ENCODE data around the gene DUSP5.

DUSP5 gene

DNA sequence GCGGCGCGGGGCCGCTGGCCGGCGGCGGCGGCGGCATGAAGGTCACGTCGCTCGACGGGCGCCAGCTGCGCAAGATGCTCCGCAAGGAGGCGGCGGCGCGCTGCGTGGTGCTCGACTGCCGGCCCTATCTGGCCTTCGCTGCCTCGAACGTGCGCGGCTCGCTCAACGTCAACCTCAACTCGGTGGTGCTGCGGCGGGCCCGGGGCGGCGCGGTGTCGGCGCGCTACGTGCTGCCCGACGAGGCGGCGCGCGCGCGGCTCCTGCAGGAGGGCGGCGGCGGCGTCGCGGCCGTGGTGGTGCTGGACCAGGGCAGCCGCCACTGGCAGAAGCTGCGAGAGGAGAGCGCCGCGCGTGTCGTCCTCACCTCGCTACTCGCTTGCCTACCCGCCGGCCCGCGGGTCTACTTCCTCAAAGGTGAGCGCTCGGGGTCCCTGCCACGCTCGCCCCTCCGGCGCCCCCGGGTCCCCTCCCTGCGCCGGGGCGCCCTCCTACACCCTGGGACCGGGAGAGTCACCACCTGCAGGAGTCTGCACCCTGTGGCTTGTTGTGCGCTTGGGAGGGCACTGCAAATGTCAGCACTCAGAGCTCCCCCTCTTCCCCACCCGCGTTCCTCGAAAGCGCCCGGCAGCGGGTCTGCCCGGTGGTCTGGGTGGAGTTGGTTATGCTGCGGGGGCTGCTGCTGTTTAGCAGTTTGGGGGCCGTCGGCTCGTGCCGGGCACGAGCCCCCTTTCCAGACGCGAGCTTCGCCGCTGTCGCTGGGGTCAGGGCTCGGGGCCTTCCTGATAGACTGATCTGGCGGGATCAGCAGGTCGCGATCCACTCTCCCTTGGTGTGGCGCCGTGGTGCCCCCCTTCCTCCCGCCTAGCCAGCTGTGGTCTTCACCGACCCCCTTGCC lies 627 bp downstream of the DUSP5 start (continued):
- TF ChIP-seq, protein P1, sequence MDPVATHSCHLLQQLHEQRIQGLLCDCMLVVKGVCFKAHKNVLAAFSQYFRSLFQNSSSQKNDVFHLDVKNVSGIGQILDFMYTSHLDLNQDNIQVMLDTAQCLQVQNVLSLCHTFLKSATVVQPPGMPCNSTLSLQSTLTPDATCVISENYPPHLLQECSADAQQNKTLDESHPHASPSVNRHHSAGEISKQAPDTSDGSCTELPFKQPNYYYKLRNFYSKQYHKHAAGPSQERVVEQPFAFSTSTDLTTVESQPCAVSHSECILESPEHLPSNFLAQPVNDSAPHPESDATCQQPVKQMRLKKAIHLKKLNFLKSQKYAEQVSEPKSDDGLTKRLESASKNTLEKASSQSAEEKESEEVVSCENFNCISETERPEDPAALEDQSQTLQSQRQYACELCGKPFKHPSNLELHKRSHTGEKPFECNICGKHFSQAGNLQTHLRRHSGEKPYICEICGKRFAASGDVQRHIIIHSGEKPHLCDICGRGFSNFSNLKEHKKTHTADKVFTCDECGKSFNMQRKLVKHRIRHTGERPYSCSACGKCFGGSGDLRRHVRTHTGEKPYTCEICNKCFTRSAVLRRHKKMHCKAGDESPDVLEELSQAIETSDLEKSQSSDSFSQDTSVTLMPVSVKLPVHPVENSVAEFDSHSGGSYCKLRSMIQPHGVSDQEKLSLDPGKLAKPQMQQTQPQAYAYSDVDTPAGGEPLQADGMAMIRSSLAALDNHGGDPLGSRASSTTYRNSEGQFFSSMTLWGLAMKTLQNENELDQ (tag by site-specific recombination; IDR thresholded peaks at IDR 0.05; ENCODE audit: low read depth) = no peak
- no peak for TF ChIP-seq BCL11A (tag by site-specific recombination; IDR thresholded peaks at IDR 0.05; ENCODE audit: low read depth)
- no peak for TF ChIP-seq ZSCAN23 (tag by site-specific recombination; IDR thresholded peaks at IDR 0.05)
- TF ChIP-seq ZFP41 (tag by site-specific recombination; IDR thresholded peaks at IDR 0.05; ENCODE audit: borderline replicate concordance) = no peak
- TF ChIP-seq SALL2 (tag by site-specific recombination; IDR thresholded peaks at IDR 0.05; ENCODE audit: borderline replicate concordance) = no peak
- no peak for TF ChIP-seq ZNF571 (tag by site-specific recombination; IDR thresholded peaks at IDR 0.05)
- no peak for TF ChIP-seq ZNF768 (tag by site-specific recombination; IDR thresholded peaks at IDR 0.05)
- no peak for TF ChIP-seq ZNF426 (tag by site-specific recombination; IDR thresholded peaks at IDR 0.05)

DNA sequence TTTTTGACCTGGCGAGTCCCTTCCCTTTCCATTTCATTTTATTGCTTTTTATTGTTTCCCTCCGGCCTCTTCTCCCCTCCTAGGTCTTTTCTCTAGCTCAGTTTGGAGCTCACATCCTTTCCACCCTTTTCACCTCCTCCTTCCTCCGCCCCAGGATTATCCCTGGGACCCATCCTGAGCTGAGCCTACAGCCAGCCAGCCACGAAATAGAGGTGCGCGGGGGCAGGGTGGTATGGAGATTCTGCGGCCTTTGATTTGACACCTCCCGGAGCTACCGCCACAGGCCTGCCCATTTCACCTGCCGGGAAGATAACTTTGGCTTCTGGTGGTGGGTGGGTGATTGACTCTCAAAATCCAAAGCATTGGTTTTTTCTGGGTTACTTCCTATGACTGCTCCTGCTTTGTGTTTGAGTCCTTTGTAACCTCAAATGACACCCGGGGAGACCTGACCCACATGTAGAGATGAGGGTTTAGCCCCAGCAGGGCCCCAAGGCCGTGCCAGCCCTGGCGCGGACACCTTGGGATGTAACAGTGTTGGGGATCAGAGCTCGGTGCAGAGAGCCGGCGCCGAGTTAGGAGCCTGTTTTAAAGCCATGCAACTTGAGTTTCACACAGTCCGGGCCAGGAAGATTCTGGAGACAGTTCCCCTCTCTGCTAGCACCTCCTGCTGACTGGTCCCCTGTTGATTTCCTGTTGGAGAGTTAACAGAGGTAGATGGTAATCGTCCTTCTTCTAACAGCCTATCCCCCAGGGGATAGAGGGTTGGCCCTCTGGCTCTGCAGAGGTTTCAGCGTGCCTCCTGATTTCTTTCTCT lies 1.5 kb downstream of the DUSP5 start:
- no peaks in the 10 kb centered on the region for H3K9me3 ChIP-seq (ENCODE audit: control insufficient read depth, insufficient read depth, low read depth, low read length)
- H3K4me1 ChIP-seq (ENCODE audit: control insufficient read depth, insufficient read depth, low read length) = peaks cover 32% of the 10 kb centered on the region
- H3K27ac ChIP-seq (ENCODE audit: extremely low read depth, low read depth, low read length) = peak overlapping the region; percentile 72
- CTCF ChIA-PET = interaction anchor here (1.0 to 3.6 kb wide), 6 partner anchors 48 to 194 kb away, joined by 3 to 25 read pairs (median 4); partner anchors contain the start of gene SMNDC1
- peak overlapping the region; percentile 54 for H3K4me3 ChIP-seq (ENCODE audit: low read depth, low read length)
- POLR2A ChIA-PET = interaction anchor here (1.4 kb wide), 1 partner anchor 145 kb away, joined by 3 read pairs; no protein-coding TSS in a partner anchor
- H3K36me3 ChIP-seq (ENCODE audit: control insufficient read depth in 2 of 2, insufficient read depth in 1 of 2, low read length in 2 of 2) = peaks cover 0 to 20% of the 10 kb centered on the region in 2 experiments; a peak in 1 of 3 replicates
- TF ChIP-seq, protein P2, sequence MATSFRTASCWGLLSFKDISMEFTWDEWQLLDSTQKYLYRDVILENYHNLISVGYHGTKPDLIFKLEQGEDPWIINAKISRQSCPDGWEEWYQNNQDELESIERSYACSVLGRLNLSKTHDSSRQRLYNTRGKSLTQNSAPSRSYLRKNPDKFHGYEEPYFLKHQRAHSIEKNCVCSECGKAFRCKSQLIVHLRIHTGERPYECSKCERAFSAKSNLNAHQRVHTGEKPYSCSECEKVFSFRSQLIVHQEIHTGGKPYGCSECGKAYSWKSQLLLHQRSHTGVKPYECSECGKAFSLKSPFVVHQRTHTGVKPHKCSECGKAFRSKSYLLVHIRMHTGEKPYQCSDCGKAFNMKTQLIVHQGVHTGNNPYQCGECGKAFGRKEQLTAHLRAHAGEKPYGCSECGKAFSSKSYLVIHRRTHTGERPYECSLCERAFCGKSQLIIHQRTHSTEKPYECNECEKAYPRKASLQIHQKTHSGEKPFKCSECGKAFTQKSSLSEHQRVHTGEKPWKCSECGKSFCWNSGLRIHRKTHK (tag by site-specific recombination; IDR thresholded peaks at IDR 0.05) = no peak
- TF ChIP-seq, protein P3, sequence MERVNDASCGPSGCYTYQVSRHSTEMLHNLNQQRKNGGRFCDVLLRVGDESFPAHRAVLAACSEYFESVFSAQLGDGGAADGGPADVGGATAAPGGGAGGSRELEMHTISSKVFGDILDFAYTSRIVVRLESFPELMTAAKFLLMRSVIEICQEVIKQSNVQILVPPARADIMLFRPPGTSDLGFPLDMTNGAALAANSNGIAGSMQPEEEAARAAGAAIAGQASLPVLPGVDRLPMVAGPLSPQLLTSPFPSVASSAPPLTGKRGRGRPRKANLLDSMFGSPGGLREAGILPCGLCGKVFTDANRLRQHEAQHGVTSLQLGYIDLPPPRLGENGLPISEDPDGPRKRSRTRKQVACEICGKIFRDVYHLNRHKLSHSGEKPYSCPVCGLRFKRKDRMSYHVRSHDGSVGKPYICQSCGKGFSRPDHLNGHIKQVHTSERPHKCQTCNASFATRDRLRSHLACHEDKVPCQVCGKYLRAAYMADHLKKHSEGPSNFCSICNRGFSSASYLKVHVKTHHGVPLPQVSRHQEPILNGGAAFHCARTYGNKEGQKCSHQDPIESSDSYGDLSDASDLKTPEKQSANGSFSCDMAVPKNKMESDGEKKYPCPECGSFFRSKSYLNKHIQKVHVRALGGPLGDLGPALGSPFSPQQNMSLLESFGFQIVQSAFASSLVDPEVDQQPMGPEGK (tag by site-specific recombination; IDR thresholded peaks at IDR 0.05) = peak; percentile 40
- TF ChIP-seq ZBTB48 (tag by site-specific recombination; IDR thresholded peaks at IDR 0.05) (peak; percentile 20; the same call in 1 of the 2 replicates), ZNF585B (tag by site-specific recombination; IDR thresholded peaks at IDR 0.05) (no peak), GLIS2 (tag by site-specific recombination; IDR thresholded peaks at IDR 0.05) (peak; percentile 50), IKZF3 (tag by site-specific recombination; IDR thresholded peaks at IDR 0.05) (peak; percentile 56; the same call in 1 of the 2 replicates), ZNF660 (tag by site-specific recombination; IDR thresholded peaks at IDR 0.05) (no peak), ZNF514 (tag by site-specific recombination; IDR thresholded peaks at IDR 0.05) (no peak), ZNF341 (tag by site-specific recombination; IDR thresholded peaks at IDR 0.05; ENCODE audit: low read depth) (peak; percentile 54; the same call in 1 of the 2 replicates), ZNF658 (tag by site-specific recombination; IDR thresholded peaks at IDR 0.05) (no peak)
- TF ChIP-seq, protein P4, sequence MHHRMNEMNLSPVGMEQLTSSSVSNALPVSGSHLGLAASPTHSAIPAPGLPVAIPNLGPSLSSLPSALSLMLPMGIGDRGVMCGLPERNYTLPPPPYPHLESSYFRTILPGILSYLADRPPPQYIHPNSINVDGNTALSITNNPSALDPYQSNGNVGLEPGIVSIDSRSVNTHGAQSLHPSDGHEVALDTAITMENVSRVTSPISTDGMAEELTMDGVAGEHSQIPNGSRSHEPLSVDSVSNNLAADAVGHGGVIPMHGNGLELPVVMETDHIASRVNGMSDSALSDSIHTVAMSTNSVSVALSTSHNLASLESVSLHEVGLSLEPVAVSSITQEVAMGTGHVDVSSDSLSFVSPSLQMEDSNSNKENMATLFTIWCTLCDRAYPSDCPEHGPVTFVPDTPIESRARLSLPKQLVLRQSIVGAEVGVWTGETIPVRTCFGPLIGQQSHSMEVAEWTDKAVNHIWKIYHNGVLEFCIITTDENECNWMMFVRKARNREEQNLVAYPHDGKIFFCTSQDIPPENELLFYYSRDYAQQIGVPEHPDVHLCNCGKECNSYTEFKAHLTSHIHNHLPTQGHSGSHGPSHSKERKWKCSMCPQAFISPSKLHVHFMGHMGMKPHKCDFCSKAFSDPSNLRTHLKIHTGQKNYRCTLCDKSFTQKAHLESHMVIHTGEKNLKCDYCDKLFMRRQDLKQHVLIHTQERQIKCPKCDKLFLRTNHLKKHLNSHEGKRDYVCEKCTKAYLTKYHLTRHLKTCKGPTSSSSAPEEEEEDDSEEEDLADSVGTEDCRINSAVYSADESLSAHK (tag by site-specific recombination; IDR thresholded peaks at IDR 0.05) = no peak
- TF ChIP-seq, protein P5, sequence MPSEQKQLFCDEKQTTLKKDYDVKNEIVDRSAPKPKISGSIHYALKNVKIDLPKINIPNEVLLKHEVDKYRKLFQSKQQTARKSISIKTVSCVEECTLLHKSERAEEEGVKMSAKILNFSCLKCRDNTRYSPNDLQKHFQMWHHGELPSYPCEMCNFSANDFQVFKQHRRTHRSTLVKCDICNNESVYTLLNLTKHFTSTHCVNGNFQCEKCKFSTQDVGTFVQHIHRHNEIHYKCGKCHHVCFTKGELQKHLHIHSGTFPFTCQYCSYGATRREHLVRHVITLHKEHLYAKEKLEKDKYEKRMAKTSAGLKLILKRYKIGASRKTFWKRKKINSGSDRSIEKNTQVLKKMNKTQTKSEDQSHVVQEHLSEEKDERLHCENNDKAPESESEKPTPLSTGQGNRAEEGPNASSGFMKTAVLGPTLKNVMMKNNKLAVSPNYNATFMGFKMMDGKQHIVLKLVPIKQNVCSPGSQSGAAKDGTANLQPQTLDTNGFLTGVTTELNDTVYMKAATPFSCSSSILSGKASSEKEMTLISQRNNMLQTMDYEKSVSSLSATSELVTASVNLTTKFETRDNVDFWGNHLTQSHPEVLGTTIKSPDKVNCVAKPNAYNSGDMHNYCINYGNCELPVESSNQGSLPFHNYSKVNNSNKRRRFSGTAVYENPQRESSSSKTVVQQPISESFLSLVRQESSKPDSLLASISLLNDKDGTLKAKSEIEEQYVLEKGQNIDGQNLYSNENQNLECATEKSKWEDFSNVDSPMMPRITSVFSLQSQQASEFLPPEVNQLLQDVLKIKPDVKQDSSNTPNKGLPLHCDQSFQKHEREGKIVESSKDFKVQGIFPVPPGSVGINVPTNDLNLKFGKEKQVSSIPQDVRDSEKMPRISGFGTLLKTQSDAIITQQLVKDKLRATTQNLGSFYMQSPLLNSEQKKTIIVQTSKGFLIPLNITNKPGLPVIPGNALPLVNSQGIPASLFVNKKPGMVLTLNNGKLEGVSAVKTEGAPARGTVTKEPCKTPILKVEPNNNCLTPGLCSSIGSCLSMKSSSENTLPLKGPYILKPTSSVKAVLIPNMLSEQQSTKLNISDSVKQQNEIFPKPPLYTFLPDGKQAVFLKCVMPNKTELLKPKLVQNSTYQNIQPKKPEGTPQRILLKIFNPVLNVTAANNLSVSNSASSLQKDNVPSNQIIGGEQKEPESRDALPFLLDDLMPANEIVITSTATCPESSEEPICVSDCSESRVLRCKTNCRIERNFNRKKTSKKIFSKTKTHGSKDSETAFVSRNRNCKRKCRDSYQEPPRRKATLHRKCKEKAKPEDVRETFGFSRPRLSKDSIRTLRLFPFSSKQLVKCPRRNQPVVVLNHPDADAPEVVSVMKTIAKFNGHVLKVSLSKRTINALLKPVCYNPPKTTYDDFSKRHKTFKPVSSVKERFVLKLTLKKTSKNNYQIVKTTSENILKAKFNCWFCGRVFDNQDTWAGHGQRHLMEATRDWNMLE (tag by site-specific recombination; conservative IDR thresholded peaks at IDR 0.05; ENCODE audit: low read depth) = no peak
